WERI-Rb-1 (cell line): ENCODE data around the gene ICAM3.
A peak's percentile ranks its signal among the peaks of the same experiment; 100 is the strongest.

Source experiments
- DNase-seq: peaks from one replicate; pipeline ENCODE4 v3.0.0-alpha.2; 2020
- H3K27ac ChIP-seq: fragments of 250-450 bp; sonication (Bioruptor Pico); 2 replicates; pipeline ENCODE4 v1.5.1; 2020; ENCODE audit warnings: mild to moderate bottlenecking, moderate library complexity
- H3K27me3 ChIP-seq: fragments of 250-450 bp; sonication (Bioruptor Pico); 2 replicates; pipeline ENCODE4 v1.5.1; 2021; ENCODE audit warnings: mild to moderate bottlenecking, low read depth, moderate library complexity; ENCODE audit not compliant: insufficient read depth, severe bottlenecking
- H3K36me3 ChIP-seq: fragments of 250-450 bp; sonication (Bioruptor Pico); 2 replicates; pipeline ENCODE4 v1.5.1; 2020; ENCODE audit warnings: mild to moderate bottlenecking, moderate library complexity
- H3K4me3 ChIP-seq: 2 replicates; pipeline ENCODE4 v1.5.1; 2011; ENCODE audit warnings: low read depth, mild to moderate bottlenecking, control low read depth, low read length
- H3K9me3 ChIP-seq: fragments of 250-450 bp; sonication (Bioruptor Pico); 2 replicates; pipeline ENCODE4 v1.5.1; 2021; ENCODE audit warnings: mild to moderate bottlenecking, moderate library complexity; ENCODE audit not compliant: severe bottlenecking
- CTCF ChIP-seq: IDR thresholded peaks from 2 replicates; pipeline ENCODE4 v1.5.1; 2011; ENCODE audit warnings: low read depth, mild to moderate bottlenecking, control low read depth, inconsistent platforms, low read length

ICAM3 gene

GRCh38 chr19:10317045-10317856 is 22.2 kb downstream of the ICAM3 start:
- DNase-seq = no peak
- no peak for TF ChIP-seq CTCF
- no peak overlapping the region for H3K4me3 ChIP-seq
- H3K27me3 ChIP-seq = no peaks in the 10 kb centered on the region
- no peak overlapping the region; the same call in 1 of the 2 replicates for H3K27ac ChIP-seq
- peaks cover 66% of the 10 kb centered on the region for H3K36me3 ChIP-seq
- H3K9me3 ChIP-seq = no peaks in the 10 kb centered on the region

- peak; percentile 41 for DNase-seq
- Histone ChIP-seq H3K4me3 (peak overlapping the region; percentile 86; the same call in 1 of the 2 replicates), H3K9me3 (no peaks in the 10 kb centered on the region), H3K27ac (peak overlapping the region; percentile 71), H3K27me3 (no peaks in the 10 kb centered on the region), H3K36me3 (peaks cover 58% of the 10 kb centered on the region)
- TF ChIP-seq CTCF = no peak
These were observed 23.0 kb downstream of the ICAM3 start for GRCh38 chr19:10316229-10317044.

GRCh38 chr19:10315335-10316214 is 23.8 kb downstream of the ICAM3 start, which contains the start of gene FDX2:
TSS of gene FDX2 (minus strand) at chr19:10316015. CDS start at chr19:10315996, 19 bp downstream.
- DNase-seq = peak; percentile 94
- Histone ChIP-seq H3K4me3 (peak within 1 kb of the TSS; percentile 86), H3K9me3 (no peaks in the 10 kb centered on the region), H3K27me3 (no peaks in the 10 kb centered on the region), H3K27ac (peak within 1 kb of the TSS; percentile 71), H3K36me3 (peaks cover 49% of the 10 kb centered on the region)
- no peak for TF ChIP-seq CTCF

GRCh38 chr19:10309423-10309822 is 30.0 kb downstream of the ICAM3 start, which contains the start of gene ZGLP1:
TSS of gene ZGLP1 (minus strand) at chr19:10309815.
- H3K9me3 ChIP-seq = no peaks in the 10 kb centered on the region
- H3K36me3 ChIP-seq = peaks cover 22% of the 10 kb centered on the region
- no peak for DNase-seq
- no peak within 1 kb of the TSS for H3K4me3 ChIP-seq
- no peak within 1 kb of the TSS for H3K27ac ChIP-seq
- H3K27me3 ChIP-seq = no peaks in the 10 kb centered on the region
- no peak for TF ChIP-seq CTCF

GRCh38 chr19:10306327-10306726 is 33.1 kb downstream of the ICAM3 start:
- no peak for DNase-seq
- TF ChIP-seq CTCF = no peak
- Histone ChIP-seq H3K9me3 (no peaks in the 10 kb centered on the region), H3K27me3 (no peaks in the 10 kb centered on the region), H3K27ac (no peak overlapping the region; the same call in 1 of the 2 replicates), H3K36me3 (peaks cover 12% of the 10 kb centered on the region), H3K4me3 (no peak overlapping the region)
